HCT116 (cell line): ENCODE measurements around the gene PRSS36. TPM values are rescaled to one million over a fixed set of nuclear protein-coding genes. Genes with fewer than 3 reads are reported as not detected.

Experiments used
- ATAC-seq: fragments of 200-7000 bp; cut with Tn5 transposase; 2 replicates; pipeline ENCODE4 v1.9.1; 2020; ENCODE audit warnings: mild to moderate bottlenecking, moderate library complexity
- BruUV-seq: library from RNA; stranded (reverse); fragments of 400-500 nt; replicated peaks from 2 replicates; lab custom pipeline; 2021; lab: Mats Ljungman, UMichigan
- CTCF ChIA-PET: fragments of 300-600 bp; sonication (Branson Sonifier 250); formaldehyde crosslinking; loops from one replicate; lab custom pipeline; 2021; ENCODE audit warnings: antibody characterized with exemption; lab: Charles Lee
- POLR2A ChIA-PET: fragments of 300-600, 350-600 bp; sonication (Branson Sonifier 250); formaldehyde crosslinking; loops from one replicate; lab custom pipeline; 2021; ENCODE audit warnings: antibody characterized with exemption; lab: Charles Lee
- RAD21 ChIA-PET, 2 experiments: fragments of 300-600 bp; sonication (Branson Sonifier 250); formaldehyde crosslinking; loops; one replicate each; lab custom pipeline; 2023; ENCODE audit warnings: low total read pairs in 2 of 2; ENCODE audit not compliant: uncharacterized antibody in 2 of 2, unreplicated experiment in 2 of 2, low non-redundant PET in 1 of 2; lab: Charles Lee
- DNase-seq: peaks from one replicate; pipeline ENCODE4 v3.0.0-alpha.2; 2010; ENCODE audit warnings: low read depth, low spot score
- H2AFZ ChIP-seq: fragments of 200-600 bp; shearing (Covaris generic), sonication (generic); 2 replicates; pipeline ENCODE4 v1.6.1; 2017; ENCODE audit warnings: low read depth, mixed run types, mixed read lengths, antibody characterized with exemption, low read length; ENCODE audit not compliant: poor library complexity, severe bottlenecking
- H3K27ac ChIP-seq: 2 replicates; pipeline ENCODE4 v1.5.1; 2012; ENCODE audit warnings: low read depth, low read length
- H3K27me3 ChIP-seq: fragments of 200-600 bp; sonication (generic); 2 replicates; pipeline ENCODE4 v1.6.1; 2016; ENCODE audit warnings: mixed run types, low read length, mixed read lengths; ENCODE audit not compliant: insufficient read depth
- H3K36me3 ChIP-seq, 2 experiments: fragments of 200-500 bp in 1 of 2; fragments of 200-600 bp in 1 of 2; sonication (Bioruptor generic) in 1 of 2; sonication (generic) in 1 of 2; 2 replicates each; pipeline versions ENCODE4 v1.5.1 to v1.6.1; 2014 to 2016; ENCODE audit warnings: low read length in 2 of 2, inconsistent platforms in 1 of 2, mixed read lengths in 1 of 2, mixed run types in 1 of 2; ENCODE audit not compliant: insufficient read depth in 2 of 2, control insufficient read depth in 1 of 2
- H3K4me1 ChIP-seq, 2 experiments: fragments of 200-600 bp in 1 of 2; sonication (generic) in 1 of 2; 2 replicates each; pipeline versions ENCODE4 v1.5.1 to v1.6.1; 2012 to 2017; ENCODE audit warnings: low read length in 2 of 2, inconsistent platforms in 1 of 2, mild to moderate bottlenecking in 1 of 2, mixed read lengths in 1 of 2, mixed run types in 1 of 2, moderate library complexity in 1 of 2; ENCODE audit not compliant: insufficient read depth in 2 of 2, control insufficient read depth in 1 of 2
- H3K4me2 ChIP-seq: fragments of 200-600 bp; sonication (generic); 2 replicates; pipeline ENCODE4 v1.6.1; 2017; ENCODE audit warnings: mixed run types, low read length, mixed read lengths
- H3K4me3 ChIP-seq, 2 experiments: fragments of 200-600 bp in 1 of 2; sonication (generic) in 1 of 2; replicated peaks in 1 of 2; 2 replicates each; pipeline ENCODE4 v1.5.1; 2011 to 2016; ENCODE audit warnings: low read length in 2 of 2, control low read depth in 1 of 2, low read depth in 1 of 2, mild to moderate bottlenecking in 1 of 2, mixed read lengths in 1 of 2, mixed run types in 1 of 2
- H3K79me2 ChIP-seq: fragments of 200-600 bp; sonication (generic); 2 replicates; pipeline ENCODE4 v1.6.1; 2017; ENCODE audit warnings: mild to moderate bottlenecking, mixed run types, low read length, moderate library complexity, mixed read lengths; ENCODE audit not compliant: insufficient read depth
- H3K9ac ChIP-seq: fragments of 200-600 bp; sonication (generic); 2 replicates; pipeline ENCODE4 v1.6.1; 2016; ENCODE audit warnings: low read length, mixed read lengths
- H3K9me2 ChIP-seq: fragments of 200-600 bp; sonication (generic), shearing (Covaris generic); 2 replicates; pipeline ENCODE4 v1.6.1; 2017; ENCODE audit warnings: mixed run types, mild to moderate bottlenecking, moderate library complexity; ENCODE audit not compliant: insufficient read depth
- H3K9me3 ChIP-seq, 2 experiments: fragments of 200-500 bp in 1 of 2; fragments of 200-600 bp in 1 of 2; sonication (Bioruptor generic) in 1 of 2; sonication (generic) in 1 of 2; 2 replicates each; pipeline ENCODE4 v1.6.1; 2014 to 2017; ENCODE audit warnings: low read length in 2 of 2, mixed read lengths in 2 of 2, inconsistent platforms in 1 of 2, low read depth in 1 of 2, mild to moderate bottlenecking in 1 of 2, mixed run types in 1 of 2, moderate library complexity in 1 of 2; ENCODE audit not compliant: control insufficient read depth in 1 of 2, insufficient read depth in 1 of 2
- H4K20me1 ChIP-seq: fragments of 200-600 bp; sonication (generic), shearing (Covaris generic); 2 replicates; pipeline ENCODE4 v1.6.1; 2017; ENCODE audit warnings: mixed run types, mild to moderate bottlenecking, moderate library complexity; ENCODE audit not compliant: insufficient read depth
- ATF3 ChIP-seq: IDR thresholded peaks from 2 replicates; pipeline ENCODE4 v1.6.1; 2012
- CBX3 ChIP-seq: IDR thresholded peaks from 2 replicates; pipeline ENCODE4 v1.6.1; 2012; ENCODE audit warnings: low read depth
- CEBPB ChIP-seq: IDR thresholded peaks from 2 replicates; pipeline ENCODE4 v1.6.1; 2012; ENCODE audit warnings: low read depth
- EGR1 ChIP-seq: IDR thresholded peaks from 2 replicates; pipeline ENCODE4 v1.6.1; 2012; ENCODE audit warnings: low read depth
- ELF1 ChIP-seq: IDR thresholded peaks from 2 replicates; pipeline ENCODE4 v1.6.1; 2012; ENCODE audit warnings: low read depth, borderline replicate concordance
- EZH2 ChIP-seq: fragments of 200-600 bp; sonication (generic); IDR thresholded peaks from 2 replicates; pipeline ENCODE4 v1.6.1; 2017; ENCODE audit warnings: antibody characterized with exemption, mixed run types
- EZH2phosphoT487 ChIP-seq: fragments of 200-600 bp; IDR thresholded peaks from 2 replicates; pipeline ENCODE4 v1.6.1; 2018; ENCODE audit warnings: antibody characterized with exemption, borderline replicate concordance
- FOSL1 ChIP-seq: IDR thresholded peaks from 2 replicates; pipeline ENCODE4 v1.6.1; 2012; ENCODE audit warnings: low read depth
- JUND ChIP-seq: IDR thresholded peaks from 2 replicates; pipeline ENCODE4 v1.6.1; 2012
- MAX ChIP-seq: IDR thresholded peaks from 2 replicates; pipeline ENCODE4 v1.6.1; 2012
- POLR2AphosphoS5 ChIP-seq: IDR thresholded peaks from 2 replicates; pipeline ENCODE4 v1.6.1; 2011; ENCODE audit warnings: mild to moderate bottlenecking, low read depth, low read length, moderate library complexity
- REST ChIP-seq: IDR thresholded peaks from 2 replicates; pipeline ENCODE4 v1.6.1; 2012; ENCODE audit warnings: low read depth
- SIN3A ChIP-seq: IDR thresholded peaks from 2 replicates; pipeline ENCODE4 v1.6.1; 2012; ENCODE audit warnings: low read depth
- SP1 ChIP-seq: IDR thresholded peaks from 2 replicates; pipeline ENCODE4 v1.6.1; 2012; ENCODE audit warnings: low read depth
- TCF7L2 ChIP-seq: IDR thresholded peaks from 2 replicates; pipeline ENCODE4 v1.7.0; 2011; ENCODE audit warnings: borderline replicate concordance, inconsistent platforms; ENCODE audit not compliant: insufficient read depth, insufficient read length; ENCODE audit errors: extremely low read depth
- ZBTB33 ChIP-seq: IDR thresholded peaks from 2 replicates; pipeline ENCODE4 v1.6.1; 2011; ENCODE audit warnings: mild to moderate bottlenecking, low read length, moderate library complexity; ENCODE audit not compliant: insufficient replicate concordance; ENCODE audit errors: extremely low read depth
- intact Hi-C: fragments of 100-400 bp; cut with micrococcal nuclease; formaldehyde crosslinking; loops from 2 replicates; pipeline ENCODE4 v1.10.0; 2022
- total RNA-seq: library from RNA; stranded (reverse); gene quantifications from one replicate; pipeline ENCODE4 v1.2.1, GENCODE V29; 2021; ENCODE audit not compliant: unreplicated experiment

Gene PRSS36
- total RNA-seq, 1 experiment from 2014 or later, result not detected

- Histone ChIP-seq H3K9me3 (no peaks in the 10 kb centered on the region), H3K4me3 (peak overlapping the region; percentile 83 to 98), H3K4me1 (peaks cover 10 to 26% of the 10 kb centered on the region in 2 experiments; a peak in 3 of 4 replicates), H3K27me3 (no peaks in the 10 kb centered on the region), H3K9me2 (no peaks in the 10 kb centered on the region), H2AFZ (no peak overlapping the region), H3K9ac (peak overlapping the region; percentile 90; the same call in 1 of the 2 replicates), H3K27ac (no peak overlapping the region), H3K79me2 (peaks cover 16% of the 10 kb centered on the region), H3K4me2 (peak overlapping the region; percentile 83), H3K36me3 (peaks cover 11 to 31% of the 10 kb centered on the region in 2 experiments), H4K20me1 (no peaks in the 10 kb centered on the region)
- CTCF ChIA-PET, result interaction anchor here (0.7 kb wide), 1 partner anchor 9 kb away, joined by 3 read pairs; no protein-coding TSS in a partner anchor
- RAD21 ChIA-PET, result no interaction called here
- DNase-seq, result no peak
- TF ChIP-seq SIN3A (no peak), REST (no peak), MAX (no peak), EZH2phosphoT487 (no peak), EGR1 (no peak), ATF3 (no peak), FOSL1 (no peak), EZH2 (no peak), POLR2AphosphoS5 (no peak), ELF1 (no peak), CEBPB (no peak), CBX3 (no peak), SP1 (no peak), TCF7L2 (no peak), JUND (no peak), ZBTB33 (no peak)
- no TSS peak for BruUV-seq
- intact Hi-C loops, result loop anchor here (5.0 kb wide), 1 partner anchor 335 kb away; the partner anchor contains the start of gene ZNF843
- POLR2A ChIA-PET, result interaction anchor here (1.3 kb wide), 1 partner anchor 10 kb away, joined by 3 read pairs; the partner anchor contains the start of gene KAT8
- no peak for ATAC-seq
Measured at GRCh38 chr16:31107465-31107867, 42.4 kb downstream of the PRSS36 start.
